ENCODE measurements around the gene TOMM20L.
"Not testable (repeated sequence)": the region's sequence is repeated elsewhere in the genome, so short reads cannot be mapped to it uniquely, and the experiment has no call there.

Gene TOMM20L

GRCh38 chr14:58395812-58396788 is at the start of gene TOMM20L:
Gene TOMM20L, plus strand, starts transcription at chr14:58395930. Its CDS starts 28 bp downstream, at chr14:58395958.
- no peak for DNase-seq (ENCODE audit: low spot score)

- no peak for DNase-seq (ENCODE audit: low spot score)
Measured at GRCh38 chr14:58353516-58354299, 42.0 kb upstream of the TOMM20L start.

- DNase-seq (ENCODE audit: low spot score): no peak
Measured at GRCh38 chr14:58354808-58355207, 40.9 kb upstream of the TOMM20L start.

- no peak for DNase-seq (ENCODE audit: low spot score)
Measured at GRCh38 chr14:58356268-58356667, 39.5 kb upstream of the TOMM20L start.

GRCh38 chr14:58362272-58362671 is 33.5 kb upstream of the TOMM20L start:
- DNase-seq (ENCODE audit: low spot score): not testable (repeated sequence)

GRCh38 chr14:58362798-58363412 is 32.8 kb upstream of the TOMM20L start:
- peak; percentile 42 for DNase-seq (ENCODE audit: low spot score)

GRCh38 chr14:58364316-58364715 is 31.4 kb upstream of the TOMM20L start:
- DNase-seq (ENCODE audit: low spot score): no peak

GRCh38 chr14:58367296-58367695 is 28.4 kb upstream of the TOMM20L start:
- no peak for DNase-seq (ENCODE audit: low spot score)

GRCh38 chr14:58368956-58369355 is 26.8 kb upstream of the TOMM20L start:
- no peak for DNase-seq (ENCODE audit: low spot score)

- no peak for DNase-seq (ENCODE audit: low spot score)
Measured at GRCh38 chr14:58376791-58377190, 18.9 kb upstream of the TOMM20L start.

GRCh38 chr14:58390830-58391229 is 4.9 kb upstream of the TOMM20L start:
- DNase-seq (ENCODE audit: low spot score): no peak

- no peak for DNase-seq (ENCODE audit: low spot score)
Measured at GRCh38 chr14:58395562-58395811, 243 bp upstream of the TOMM20L start.

- DNase-seq (ENCODE audit: low spot score): no peak
Measured at GRCh38 chr14:58397156-58397555, 1.4 kb downstream of the TOMM20L start.

- no peak for DNase-seq (ENCODE audit: low spot score)
Measured at GRCh38 chr14:58398495-58398894, 2.8 kb downstream of the TOMM20L start.

- no peak for DNase-seq (ENCODE audit: low spot score)
Measured at GRCh38 chr14:58398895-58399294, 3.2 kb downstream of the TOMM20L start.

GRCh38 chr14:58401587-58401986 is 5.9 kb downstream of the TOMM20L start:
- peak; percentile 9 for DNase-seq (ENCODE audit: low spot score)

GRCh38 chr14:58408681-58409215 is 13.0 kb downstream of the TOMM20L start:
- no peak for DNase-seq (ENCODE audit: low spot score)

- peak; percentile 2 for DNase-seq (ENCODE audit: low spot score)
Measured at GRCh38 chr14:58414845-58415244, 19.1 kb downstream of the TOMM20L start.

- DNase-seq (ENCODE audit: low spot score): no peak
Measured at GRCh38 chr14:58415636-58416547, 20.2 kb downstream of the TOMM20L start.

GRCh38 chr14:58416934-58417333 is 21.2 kb downstream of the TOMM20L start:
- not testable (repeated sequence) for DNase-seq (ENCODE audit: low spot score)

GRCh38 chr14:58426670-58427280 is 31.0 kb downstream of the TOMM20L start:
- DNase-seq (ENCODE audit: low spot score): no peak

Data from NAMALWA (cell line).